ENCODE results near the gene FUOM.

DNA sequence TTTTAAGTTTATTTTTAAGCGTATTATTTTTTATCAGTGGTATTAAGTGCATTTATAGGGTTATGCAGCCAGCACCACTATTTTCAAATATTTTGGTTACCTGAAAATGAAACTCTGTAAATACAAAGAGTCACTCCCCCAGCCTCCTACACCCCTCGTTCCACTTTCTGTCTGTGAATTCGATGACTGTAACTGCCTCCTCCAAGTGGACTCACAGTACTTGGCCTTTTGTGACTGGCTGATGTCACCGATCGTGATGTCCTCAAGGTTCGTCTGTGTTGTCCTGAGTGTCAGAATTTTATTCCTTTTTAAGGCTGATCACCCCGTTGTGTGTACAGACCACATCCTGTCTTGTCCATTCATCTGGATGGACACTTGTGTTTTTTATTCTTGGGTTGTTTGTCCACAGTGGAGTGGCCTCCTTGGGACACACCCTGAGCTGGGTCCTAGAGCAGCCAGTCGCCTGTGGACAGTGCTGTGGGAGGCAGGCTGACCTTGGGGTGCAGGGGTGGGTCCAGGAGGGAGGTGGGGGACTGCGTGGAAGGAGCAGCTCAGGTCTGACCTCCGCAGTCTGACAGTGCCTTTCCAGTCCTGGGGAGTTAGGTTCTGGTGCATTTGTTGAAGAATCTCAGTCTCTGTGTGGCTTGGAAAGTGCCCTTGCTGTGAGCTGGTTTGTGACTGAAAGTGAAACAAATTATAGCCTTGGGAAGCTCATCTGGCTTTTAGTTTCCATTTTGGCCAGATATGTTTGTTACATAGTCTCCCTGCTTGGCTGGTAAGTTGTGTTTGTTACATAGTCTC lies 43.0 kb upstream of the FUOM start:
- TF ChIP-seq, protein P1, sequence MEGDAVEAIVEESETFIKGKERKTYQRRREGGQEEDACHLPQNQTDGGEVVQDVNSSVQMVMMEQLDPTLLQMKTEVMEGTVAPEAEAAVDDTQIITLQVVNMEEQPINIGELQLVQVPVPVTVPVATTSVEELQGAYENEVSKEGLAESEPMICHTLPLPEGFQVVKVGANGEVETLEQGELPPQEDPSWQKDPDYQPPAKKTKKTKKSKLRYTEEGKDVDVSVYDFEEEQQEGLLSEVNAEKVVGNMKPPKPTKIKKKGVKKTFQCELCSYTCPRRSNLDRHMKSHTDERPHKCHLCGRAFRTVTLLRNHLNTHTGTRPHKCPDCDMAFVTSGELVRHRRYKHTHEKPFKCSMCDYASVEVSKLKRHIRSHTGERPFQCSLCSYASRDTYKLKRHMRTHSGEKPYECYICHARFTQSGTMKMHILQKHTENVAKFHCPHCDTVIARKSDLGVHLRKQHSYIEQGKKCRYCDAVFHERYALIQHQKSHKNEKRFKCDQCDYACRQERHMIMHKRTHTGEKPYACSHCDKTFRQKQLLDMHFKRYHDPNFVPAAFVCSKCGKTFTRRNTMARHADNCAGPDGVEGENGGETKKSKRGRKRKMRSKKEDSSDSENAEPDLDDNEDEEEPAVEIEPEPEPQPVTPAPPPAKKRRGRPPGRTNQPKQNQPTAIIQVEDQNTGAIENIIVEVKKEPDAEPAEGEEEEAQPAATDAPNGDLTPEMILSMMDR (IDR thresholded peaks at IDR 0.05), result no peak
- TF ChIP-seq POLR2AphosphoS5 (IDR thresholded peaks at IDR 0.05), result no peak

Data from upper lobe of left lung (tissue), 4 donors.